ENCODE measurements around the gene ITPR1. TPM values are rescaled to one million over a fixed set of nuclear protein-coding genes. Genes with fewer than 3 reads are reported as not detected.

ITPR1 gene
- total RNA-seq, 1 donor from 2014 or later = 53.1 TPM

DNA sequence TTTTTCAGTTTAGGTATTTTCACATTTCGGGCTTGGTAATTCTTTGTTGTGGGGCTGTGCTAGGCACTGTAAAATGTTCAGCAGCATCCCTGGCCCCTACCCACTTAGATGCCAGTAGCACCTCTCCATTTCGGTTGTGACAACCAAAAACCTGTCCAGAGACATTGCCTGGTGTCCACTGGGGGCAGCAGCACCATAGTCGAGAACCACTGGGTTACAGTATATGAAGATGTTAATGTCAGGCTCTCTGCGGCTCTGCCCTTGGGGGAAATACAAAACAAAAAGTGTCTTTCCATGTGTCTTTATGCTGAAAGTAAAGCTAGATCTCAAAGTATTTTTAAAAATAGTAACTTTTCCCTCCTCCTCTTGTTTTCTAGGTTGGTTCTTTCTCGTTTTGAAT lies 177.2 kb downstream of the ITPR1 start:
- DNase-seq (ENCODE audit: low spot score) = peak; percentile 38
- H3K4me1 Mint-ChIP-seq (ENCODE audit: unreplicated experiment) = peaks cover 2% of the 10 kb centered on the region
- H3K36me3 Mint-ChIP-seq (ENCODE audit: low read depth, unreplicated experiment) = peaks cover 40% of the 10 kb centered on the region
- H3K27ac Mint-ChIP-seq (ENCODE audit: unreplicated experiment) = no peak overlapping the region
- H3K27me3 Mint-ChIP-seq (ENCODE audit: unreplicated experiment) = peaks cover 5% of the 10 kb centered on the region
- TF ChIP-seq, protein P1, sequence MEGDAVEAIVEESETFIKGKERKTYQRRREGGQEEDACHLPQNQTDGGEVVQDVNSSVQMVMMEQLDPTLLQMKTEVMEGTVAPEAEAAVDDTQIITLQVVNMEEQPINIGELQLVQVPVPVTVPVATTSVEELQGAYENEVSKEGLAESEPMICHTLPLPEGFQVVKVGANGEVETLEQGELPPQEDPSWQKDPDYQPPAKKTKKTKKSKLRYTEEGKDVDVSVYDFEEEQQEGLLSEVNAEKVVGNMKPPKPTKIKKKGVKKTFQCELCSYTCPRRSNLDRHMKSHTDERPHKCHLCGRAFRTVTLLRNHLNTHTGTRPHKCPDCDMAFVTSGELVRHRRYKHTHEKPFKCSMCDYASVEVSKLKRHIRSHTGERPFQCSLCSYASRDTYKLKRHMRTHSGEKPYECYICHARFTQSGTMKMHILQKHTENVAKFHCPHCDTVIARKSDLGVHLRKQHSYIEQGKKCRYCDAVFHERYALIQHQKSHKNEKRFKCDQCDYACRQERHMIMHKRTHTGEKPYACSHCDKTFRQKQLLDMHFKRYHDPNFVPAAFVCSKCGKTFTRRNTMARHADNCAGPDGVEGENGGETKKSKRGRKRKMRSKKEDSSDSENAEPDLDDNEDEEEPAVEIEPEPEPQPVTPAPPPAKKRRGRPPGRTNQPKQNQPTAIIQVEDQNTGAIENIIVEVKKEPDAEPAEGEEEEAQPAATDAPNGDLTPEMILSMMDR (IDR thresholded peaks at IDR 0.05; ENCODE audit: unreplicated experiment) = peak; percentile 46
- no peak overlapping the region for H3K4me3 Mint-ChIP-seq (ENCODE audit: unreplicated experiment)
- H3K9me3 Mint-ChIP-seq (ENCODE audit: unreplicated experiment) = no peaks in the 10 kb centered on the region

GRCh38 chr3:4672725-4673275 lies 179.7 kb downstream of the ITPR1 start:
- Mint-ChIP-seq H3K4me3 (ENCODE audit: unreplicated experiment) (no peak overlapping the region), H3K27ac (ENCODE audit: unreplicated experiment) (no peak overlapping the region), H3K9me3 (ENCODE audit: unreplicated experiment) (no peaks in the 10 kb centered on the region), H3K27me3 (ENCODE audit: unreplicated experiment) (peaks cover 9% of the 10 kb centered on the region), H3K4me1 (ENCODE audit: unreplicated experiment) (peaks cover 2% of the 10 kb centered on the region), H3K36me3 (ENCODE audit: low read depth, unreplicated experiment) (peaks cover 54% of the 10 kb centered on the region)
- TF ChIP-seq, protein P1 (IDR thresholded peaks at IDR 0.05; ENCODE audit: unreplicated experiment) = no peak
- DNase-seq (ENCODE audit: low spot score) = no peak

DNA sequence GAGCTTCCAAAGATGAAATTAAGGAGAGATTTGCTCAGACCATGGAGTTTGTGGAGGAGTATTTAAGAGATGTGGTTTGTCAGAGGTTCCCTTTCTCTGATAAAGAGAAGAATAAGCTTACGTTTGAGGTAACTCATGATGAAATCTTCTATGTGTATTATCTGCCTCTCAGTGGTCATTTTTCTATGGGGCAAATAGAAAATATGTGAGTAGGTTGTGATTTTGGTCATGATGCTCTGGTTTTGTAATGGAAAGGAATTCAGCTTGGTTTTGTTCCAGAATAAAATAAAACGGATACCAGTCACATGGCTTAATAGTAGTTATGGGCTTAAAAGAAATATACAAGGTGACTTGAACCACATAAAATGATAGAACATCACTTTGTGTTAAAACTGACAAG lies 181.1 kb downstream of the ITPR1 start:
- peaks cover 5% of the 10 kb centered on the region for H3K4me1 Mint-ChIP-seq (ENCODE audit: unreplicated experiment)
- H3K27me3 Mint-ChIP-seq (ENCODE audit: unreplicated experiment) = peaks cover 12% of the 10 kb centered on the region
- H3K27ac Mint-ChIP-seq (ENCODE audit: unreplicated experiment) = no peak overlapping the region
- TF ChIP-seq, protein P1 (IDR thresholded peaks at IDR 0.05; ENCODE audit: unreplicated experiment) = no peak
- H3K4me3 Mint-ChIP-seq (ENCODE audit: unreplicated experiment) = no peak overlapping the region
- DNase-seq (ENCODE audit: low spot score) = no peak
- peaks cover 58% of the 10 kb centered on the region for H3K36me3 Mint-ChIP-seq (ENCODE audit: low read depth, unreplicated experiment)
- no peaks in the 10 kb centered on the region for H3K9me3 Mint-ChIP-seq (ENCODE audit: unreplicated experiment)

- Mint-ChIP-seq H3K36me3 (ENCODE audit: low read depth, unreplicated experiment) (peaks cover 54% of the 10 kb centered on the region), H3K4me3 (ENCODE audit: unreplicated experiment) (no peak overlapping the region), H3K27me3 (ENCODE audit: unreplicated experiment) (peaks cover 11% of the 10 kb centered on the region), H3K9me3 (ENCODE audit: unreplicated experiment) (no peaks in the 10 kb centered on the region), H3K4me1 (ENCODE audit: unreplicated experiment) (peaks cover 8% of the 10 kb centered on the region), H3K27ac (ENCODE audit: unreplicated experiment) (no peak overlapping the region)
- TF ChIP-seq, protein P1 (IDR thresholded peaks at IDR 0.05; ENCODE audit: unreplicated experiment) = no peak
- no peak for DNase-seq (ENCODE audit: low spot score)
Observed at GRCh38 chr3:4675704-4676103, 182.6 kb downstream of the ITPR1 start.

GRCh38 chr3:4678320-4678719 lies 185.2 kb downstream of the ITPR1 start:
- Mint-ChIP-seq H3K4me1 (ENCODE audit: unreplicated experiment) (peaks cover 6% of the 10 kb centered on the region), H3K9me3 (ENCODE audit: unreplicated experiment) (no peaks in the 10 kb centered on the region), H3K27me3 (ENCODE audit: unreplicated experiment) (peaks cover 7% of the 10 kb centered on the region), H3K27ac (ENCODE audit: unreplicated experiment) (no peak overlapping the region), H3K36me3 (ENCODE audit: low read depth, unreplicated experiment) (peaks cover 47% of the 10 kb centered on the region), H3K4me3 (ENCODE audit: unreplicated experiment) (peak overlapping the region; percentile 21)
- DNase-seq (ENCODE audit: low spot score) = no peak
- TF ChIP-seq, protein P1 (IDR thresholded peaks at IDR 0.05; ENCODE audit: unreplicated experiment) = no peak
